SK-N-SH (cell line): ENCODE measurements around the gene UCHL3. TPM values are rescaled to one million over a fixed set of nuclear protein-coding genes. Genes with fewer than 3 reads are reported as not detected.

Experiments used
- CTCF ChIA-PET: fragments of 300-600, 350-600 bp; formaldehyde crosslinking; extraction: SDS; loops from one replicate; lab custom pipeline; 2021; lab: Yijun Ruan, JAX
- POLR2A ChIA-PET: fragments of 350-600 bp; sonication (Branson Sonifier 250); formaldehyde crosslinking; extraction: SDS; loops from one replicate; lab custom pipeline; 2020; ENCODE audit warnings: antibody characterized with exemption, inconsistent platforms; lab: Yijun Ruan, JAX
- DNase-seq: peaks from one replicate; pipeline ENCODE4 v3.0.0; 2012
- H2AFZ ChIP-seq: fragments of 200-600 bp; sonication (generic); 2 replicates; pipeline ENCODE4 v1.8.1; 2016; ENCODE audit warnings: antibody characterized with exemption, mild to moderate bottlenecking, low read depth
- H3F3A ChIP-seq: fragments of 200-600 bp; sonication (generic); replicated peaks from 2 replicates; pipeline ENCODE3; 2016; ENCODE audit warnings: antibody characterized with exemption, mild to moderate bottlenecking; ENCODE audit not compliant: insufficient read depth
- H3K27ac ChIP-seq, 2 experiments: fragments of 200-500 bp in 1 of 2; fragments of 200-600 bp in 1 of 2; sonication (Bioruptor generic) in 1 of 2; sonication (generic), shearing (Covaris generic) in 1 of 2; 2 replicates each; pipeline versions ENCODE4 v1.5.1 to v1.6.1; 2014 to 2016; ENCODE audit warnings: low read depth in 2 of 2, inconsistent platforms in 1 of 2, low read length in 1 of 2, mild to moderate bottlenecking in 1 of 2, mixed read lengths in 1 of 2
- H3K27me3 ChIP-seq: fragments of 200-600 bp; sonication (generic), shearing (Covaris generic); 2 replicates; pipeline ENCODE4 v1.6.1; 2016; ENCODE audit warnings: mixed run types; ENCODE audit not compliant: insufficient read depth
- H3K36me3 ChIP-seq, 2 experiments: fragments of 200-500 bp in 1 of 2; fragments of 200-600 bp in 1 of 2; sonication (Bioruptor generic) in 1 of 2; sonication (generic) in 1 of 2; replicated peaks in 1 of 2; 2 replicates each; pipeline versions ENCODE3 to v1.5.1; 2014 to 2016; ENCODE audit warnings: low read length in 1 of 2, mild to moderate bottlenecking in 1 of 2; ENCODE audit not compliant: insufficient read depth in 2 of 2, control insufficient read depth in 1 of 2
- H3K4me1 ChIP-seq, 2 experiments: fragments of 200-500 bp in 1 of 2; fragments of 200-600 bp in 1 of 2; sonication (Bioruptor generic) in 1 of 2; sonication (generic), shearing (Covaris generic) in 1 of 2; 2 replicates each; pipeline versions ENCODE4 v1.5.1 to v1.6.1; 2014 to 2016; ENCODE audit warnings: low read depth in 1 of 2, low read length in 1 of 2, mixed run types in 1 of 2; ENCODE audit not compliant: insufficient read depth in 2 of 2, control insufficient read depth in 1 of 2
- H3K4me2 ChIP-seq: fragments of 200-600 bp; sonication (generic), shearing (Covaris generic); 2 replicates; pipeline ENCODE4 v1.6.1; 2017; ENCODE audit warnings: mixed run types
- H3K4me3 ChIP-seq, 2 experiments: fragments of 200-500 bp in 1 of 2; fragments of 200-600 bp in 1 of 2; sonication (Bioruptor generic) in 1 of 2; sonication (generic), shearing (Covaris generic) in 1 of 2; 2 replicates each; pipeline versions ENCODE4 v1.5.1 to v1.8.1; 2014 to 2016; ENCODE audit warnings: low read depth in 2 of 2, inconsistent platforms in 1 of 2, low read length in 1 of 2, mild to moderate bottlenecking in 1 of 2, mixed read lengths in 1 of 2, moderate library complexity in 1 of 2
- H3K79me2 ChIP-seq: fragments of 200-600 bp; sonication (generic); 2 replicates; pipeline ENCODE4 v1.8.1; 2017; ENCODE audit warnings: mild to moderate bottlenecking; ENCODE audit not compliant: insufficient read depth
- H3K9ac ChIP-seq: fragments of 200-600 bp; sonication (generic); 2 replicates; pipeline ENCODE4 v1.6.1; 2017; ENCODE audit warnings: mixed run types
- H3K9me2 ChIP-seq: fragments of 200-600 bp; sonication (generic); 2 replicates; pipeline ENCODE4 v1.6.1; 2017; ENCODE audit warnings: mixed run types
- H3K9me3 ChIP-seq: fragments of 200-600 bp; sonication (generic); 2 replicates; pipeline ENCODE4 v1.6.1; 2017; ENCODE audit warnings: mixed run types, mild to moderate bottlenecking, moderate library complexity
- H4K20me1 ChIP-seq: fragments of 200-600 bp; sonication (generic); 2 replicates; pipeline ENCODE4 v1.6.1; 2017; ENCODE audit warnings: mild to moderate bottlenecking, mixed run types; ENCODE audit not compliant: insufficient read depth
- CHD2 ChIP-seq: fragments of 150-350 bp; IDR thresholded peaks from 2 replicates; pipeline ENCODE4 v1.6.1; 2018; ENCODE audit warnings: low read length; ENCODE audit not compliant: partially characterized antibody
- CTCF ChIP-seq: fragments of 200-600 bp; sonication (generic); IDR thresholded peaks from 2 replicates; pipeline ENCODE4 v1.6.1; 2017; ENCODE audit warnings: antibody characterized with exemption, mild to moderate bottlenecking, moderate library complexity
- EZH2phosphoT487 ChIP-seq: fragments of 200-600 bp; sonication (generic); IDR thresholded peaks from 2 replicates; pipeline ENCODE4 v1.6.1; 2017; ENCODE audit warnings: low read depth, mixed run types, mild to moderate bottlenecking, antibody characterized with exemption, moderate library complexity, borderline replicate concordance
- FOSL2 ChIP-seq: IDR thresholded peaks from 2 replicates; pipeline ENCODE4 v1.4.0; 2012; ENCODE audit warnings: low read depth, mild to moderate bottlenecking, moderate library complexity, borderline replicate concordance
- FOXM1 ChIP-seq: IDR thresholded peaks from 2 replicates; pipeline ENCODE4 v1.4.0; 2012; ENCODE audit warnings: low read depth, mild to moderate bottlenecking
- GABPA ChIP-seq: IDR thresholded peaks from 2 replicates; pipeline ENCODE4 v1.4.0; 2012; ENCODE audit warnings: low read depth, mild to moderate bottlenecking
- JUND ChIP-seq: IDR thresholded peaks from 2 replicates; pipeline ENCODE4 v1.4.0; 2012
- MEF2A ChIP-seq: IDR thresholded peaks from 2 replicates; pipeline ENCODE4 v1.4.0; 2012; ENCODE audit warnings: low read depth, borderline replicate concordance
- MXI1 ChIP-seq: IDR thresholded peaks from 2 replicates; pipeline ENCODE4 v1.6.1; 2012; ENCODE audit warnings: mild to moderate bottlenecking, low read depth, low read length, improper control_type of control experiment
- NFIC ChIP-seq: IDR thresholded peaks from 2 replicates; pipeline ENCODE4 v1.4.0; 2012; ENCODE audit warnings: borderline replicate concordance
- PBX3 ChIP-seq: IDR thresholded peaks from 2 replicates; pipeline ENCODE4; 2012
- RAD21 ChIP-seq: IDR thresholded peaks from 2 replicates; pipeline ENCODE4 v1.6.1; 2012; ENCODE audit warnings: mild to moderate bottlenecking, low read length
- RFX5 ChIP-seq: IDR thresholded peaks from 2 replicates; pipeline ENCODE4 v1.6.1; 2012; ENCODE audit warnings: mild to moderate bottlenecking, improper control_type of control experiment, low read length
- SIN3A ChIP-seq: IDR thresholded peaks from 2 replicates; pipeline ENCODE4 v1.6.1; 2012; ENCODE audit warnings: low read depth, mild to moderate bottlenecking, low read length, moderate library complexity, borderline replicate concordance
- SMC3 ChIP-seq: IDR thresholded peaks from 2 replicates; pipeline ENCODE4 v1.6.1; 2012; ENCODE audit warnings: low read depth, low read length, improper control_type of control experiment
- TCF12 ChIP-seq: IDR thresholded peaks from 2 replicates; pipeline ENCODE4 v1.4.0; 2012
- TEAD4 ChIP-seq: IDR thresholded peaks from 2 replicates; pipeline ENCODE4 v1.4.0; 2012; ENCODE audit warnings: mild to moderate bottlenecking, borderline replicate concordance; ENCODE audit not compliant: insufficient read depth
- USF2 ChIP-seq: fragments of 150-350 bp; IDR thresholded peaks from 2 replicates; pipeline ENCODE4 v1.6.1; 2017; ENCODE audit warnings: antibody characterized with exemption, low read length, low read depth, borderline replicate concordance
- YY1 ChIP-seq: IDR thresholded peaks from 2 replicates; pipeline ENCODE4 v1.4.0; 2012; ENCODE audit warnings: low read depth, mild to moderate bottlenecking
- polyA plus RNA-seq, 3 experiments: library from polyadenylated mRNA; depleted of rRNA; stranded (reverse); fragments of >200 nt; gene quantifications; 2 replicates each; pipeline ENCODE4 v1.2.3, GENCODE V29; 2012
- TF ChIP-seq, protein P1 (sequence below): IDR thresholded peaks from 2 replicates; pipeline ENCODE4 v1.4.0; 2012; ENCODE audit warnings: low read depth, borderline replicate concordance

Gene UCHL3
- polyA plus RNA-seq, 1 of the 3 experiments (the other 2 are of a cell fraction), result 28.8 TPM

GRCh38 chr13:75583091-75583490 lies 33.5 kb downstream of the UCHL3 start (continued):
- no peak for TF ChIP-seq CTCF
- TF ChIP-seq PBX3, result no peak
- no peak for TF ChIP-seq EZH2phosphoT487
- no peak for TF ChIP-seq GABPA
- TF ChIP-seq YY1, result no peak

- Histone ChIP-seq H3K36me3 (peaks cover 29 to 36% of the 10 kb centered on the region in 2 experiments), H3K4me1 (no peaks in the 10 kb centered on the region; a peak in 1 of 4 replicates), H3K9me2 (no peaks in the 10 kb centered on the region), H4K20me1 (no peaks in the 10 kb centered on the region), H3K9ac (no peak overlapping the region), H2AFZ (no peak overlapping the region), H3K9me3 (peaks cover 14% of the 10 kb centered on the region), H3K4me2 (no peak overlapping the region), H3K4me3 (no peak overlapping the region), H3F3A (peaks cover 11% of the 10 kb centered on the region), H3K79me2 (no peaks in the 10 kb centered on the region), H3K27me3 (no peaks in the 10 kb centered on the region), H3K27ac (no peak overlapping the region)
- CTCF ChIA-PET, result no interaction called here
- DNase-seq, result no peak
- TF ChIP-seq YY1 (no peak), MEF2A (no peak), CHD2 (no peak), RAD21 (no peak), MXI1 (no peak), NFIC (no peak), USF2 (no peak), PBX3 (no peak), RFX5 (no peak), JUND (no peak), SMC3 (no peak), GABPA (no peak), CTCF (no peak), SIN3A (no peak), TEAD4 (no peak), FOSL2 (no peak), FOXM1 (no peak), TCF12 (no peak)
- TF ChIP-seq, protein P1, sequence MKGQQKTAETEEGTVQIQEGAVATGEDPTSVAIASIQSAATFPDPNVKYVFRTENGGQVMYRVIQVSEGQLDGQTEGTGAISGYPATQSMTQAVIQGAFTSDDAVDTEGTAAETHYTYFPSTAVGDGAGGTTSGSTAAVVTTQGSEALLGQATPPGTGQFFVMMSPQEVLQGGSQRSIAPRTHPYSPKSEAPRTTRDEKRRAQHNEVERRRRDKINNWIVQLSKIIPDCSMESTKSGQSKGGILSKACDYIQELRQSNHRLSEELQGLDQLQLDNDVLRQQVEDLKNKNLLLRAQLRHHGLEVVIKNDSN, result no peak
- POLR2A ChIA-PET, result no interaction called here
Observed at GRCh38 chr13:75585153-75585552, 35.6 kb downstream of the UCHL3 start.
